IPS-18c (cell line): ENCODE measurements around the gene PRKN.

Experiments used
- H3K4me3 ChIP-seq: 2 replicates; pipeline ENCODE4 v1.7.0; 2013; ENCODE audit warnings: low read depth, mild to moderate bottlenecking, low read length, moderate library complexity; ENCODE audit not compliant: insufficient read depth
- H3K9me3 ChIP-seq: one replicate; pipeline ENCODE4 v1.6.1; 2013; ENCODE audit warnings: mild to moderate bottlenecking, low read length, moderate library complexity; ENCODE audit not compliant: control insufficient read depth, insufficient read depth

PRKN gene

DNA sequence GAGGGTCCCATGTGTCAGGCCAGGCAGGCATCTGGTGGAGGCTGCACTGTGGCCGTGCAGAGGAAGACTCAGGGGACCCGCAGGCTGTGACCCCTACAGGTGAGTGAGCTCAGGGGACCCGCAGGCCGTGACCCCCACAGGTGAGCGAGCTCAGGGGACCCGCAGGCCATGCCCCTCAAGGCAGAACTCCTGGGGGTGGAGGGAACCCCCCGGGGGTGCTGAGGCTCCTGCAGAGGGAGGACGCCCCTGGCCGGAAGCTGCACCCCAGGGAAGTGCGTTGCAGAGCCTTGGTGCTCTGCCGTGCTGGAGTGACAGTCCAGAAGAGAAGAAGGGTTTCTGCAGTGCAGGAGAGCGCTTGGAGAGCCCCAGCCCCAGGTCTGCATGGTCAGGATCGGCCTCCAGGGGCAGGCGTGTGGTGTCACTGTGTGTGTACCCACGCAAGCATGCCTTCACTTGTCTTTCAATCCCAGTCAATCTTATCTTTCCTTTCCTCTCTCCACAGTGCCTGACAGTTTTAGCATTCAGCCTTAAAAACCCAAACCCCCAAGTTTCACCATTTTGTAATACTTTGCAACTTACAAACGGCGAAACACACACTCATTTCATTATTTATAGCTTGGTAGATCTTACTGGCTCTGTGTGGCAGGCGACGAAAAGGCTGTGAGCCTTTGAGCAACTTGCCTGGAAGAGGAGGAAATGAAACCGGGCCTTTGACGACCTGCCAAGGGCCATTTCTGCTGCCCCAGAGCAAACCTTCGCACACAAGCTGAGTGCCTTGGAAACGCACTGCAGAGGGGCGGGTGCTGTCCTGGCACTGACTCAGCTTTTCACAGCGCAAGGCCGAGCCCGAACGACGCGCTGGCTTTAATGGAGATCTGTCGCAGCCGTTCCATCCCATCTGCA, 1352.3 kb downstream of the PRKN start:
- no peak overlapping the region for H3K4me3 ChIP-seq

GRCh38 chr6:161373905-161374451, 1353.6 kb downstream of the PRKN start:
- Histone ChIP-seq H3K4me3 (no peak overlapping the region), H3K9me3 (no peaks in the 10 kb centered on the region)

More for the DNA sequence above, 1352.3 kb downstream of the PRKN start:
- no peaks in the 10 kb centered on the region for H3K9me3 ChIP-seq

DNA sequence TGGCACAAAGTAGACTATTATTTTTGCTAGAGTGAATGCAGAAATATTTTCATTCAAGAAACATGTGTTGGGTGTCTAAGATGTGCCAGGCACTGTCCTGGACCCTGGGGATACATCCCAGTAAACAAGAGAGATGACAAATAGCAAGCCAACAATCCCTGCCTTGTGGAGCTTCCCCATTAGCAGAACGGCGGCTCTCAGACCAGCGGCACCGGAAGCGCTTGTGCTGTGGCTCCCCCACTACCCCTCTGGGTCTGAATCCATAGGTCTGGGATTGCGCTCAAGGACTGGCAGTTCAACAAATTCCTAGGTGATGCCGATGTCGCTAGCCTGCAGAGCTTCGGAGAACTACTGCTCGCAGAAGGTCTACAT, 1355.2 kb downstream of the PRKN start:
- Histone ChIP-seq H3K9me3 (no peaks in the 10 kb centered on the region), H3K4me3 (no peak overlapping the region)

GRCh38 chr6:161370880-161371279, 1356.7 kb downstream of the PRKN start:
- Histone ChIP-seq H3K4me3 (no peak overlapping the region), H3K9me3 (no peaks in the 10 kb centered on the region)

DNA sequence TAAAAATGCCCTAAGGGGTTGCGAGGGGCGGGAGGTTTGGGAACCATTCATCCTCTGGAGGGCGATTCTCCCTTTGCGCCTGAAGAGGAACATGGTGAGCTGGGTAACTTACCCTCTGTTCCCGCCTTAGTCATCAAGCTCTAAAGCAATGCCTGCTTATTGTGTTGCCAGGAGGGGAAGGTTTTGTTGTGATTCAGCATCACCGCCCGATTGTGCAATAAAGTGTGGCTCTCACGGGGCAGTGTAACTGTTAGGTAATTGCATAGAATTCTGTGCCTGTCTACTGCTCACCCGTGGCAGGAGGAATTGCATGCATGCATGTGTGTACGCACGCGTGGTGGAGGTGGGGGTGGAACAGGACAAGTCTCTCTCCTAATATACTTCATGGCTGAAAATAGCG, 1358.2 kb downstream of the PRKN start:
- Histone ChIP-seq H3K9me3 (no peaks in the 10 kb centered on the region), H3K4me3 (no peak overlapping the region)

DNA sequence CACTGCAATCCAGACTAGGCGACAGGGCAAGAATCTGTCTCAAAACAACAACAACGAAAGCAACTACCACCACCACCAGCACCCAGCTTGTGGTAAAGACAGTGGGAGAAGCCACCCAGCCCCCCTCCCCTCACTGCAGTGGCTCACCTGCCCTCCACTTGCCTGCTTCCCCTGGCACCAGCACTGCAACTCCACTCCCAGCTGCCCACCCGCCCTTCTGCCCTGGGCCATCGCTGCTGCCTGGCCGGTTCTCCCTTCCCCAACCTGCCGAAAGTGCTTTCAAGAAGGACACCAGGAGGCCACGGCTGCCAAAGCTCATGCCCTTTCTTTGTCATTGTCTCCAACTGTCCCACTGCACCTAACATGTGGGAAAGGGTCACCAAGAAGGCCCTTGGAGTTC, 1359.1 kb downstream of the PRKN start:
- Histone ChIP-seq H3K9me3 (no peaks in the 10 kb centered on the region), H3K4me3 (no peak overlapping the region)

GRCh38 chr6:161367472-161367871, 1360.1 kb downstream of the PRKN start:
- H3K4me3 ChIP-seq, result no peak overlapping the region
- no peaks in the 10 kb centered on the region for H3K9me3 ChIP-seq

DNA sequence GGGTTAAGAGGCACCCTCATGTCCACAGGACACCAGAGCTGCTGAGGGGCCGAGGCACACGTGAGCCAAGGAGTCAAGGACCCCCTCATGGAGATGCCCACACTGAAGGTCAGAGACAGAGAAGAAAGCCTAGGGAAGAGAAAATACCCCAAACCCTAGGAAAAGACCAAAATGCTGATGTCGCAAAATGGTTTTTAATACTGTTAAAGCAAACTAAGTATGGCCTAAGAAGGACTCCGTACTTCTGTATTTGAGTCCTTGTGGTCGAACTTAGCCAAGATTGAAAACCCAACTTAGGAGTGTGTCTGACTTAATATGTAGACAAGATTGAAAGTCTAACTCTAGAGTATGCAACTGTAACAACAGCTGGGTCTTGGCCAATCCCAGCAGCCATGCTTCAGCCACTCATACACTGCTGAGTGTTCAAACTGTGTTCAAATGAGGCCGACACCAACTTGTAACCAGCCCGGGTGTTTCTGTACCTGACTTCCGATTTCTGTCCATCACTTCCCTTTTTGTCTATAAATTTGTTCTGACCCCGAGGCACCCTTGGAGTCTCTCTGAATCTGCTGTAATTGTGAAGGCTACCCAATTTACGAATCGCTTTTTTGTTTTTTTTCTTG, 1361.2 kb downstream of the PRKN start:
- H3K9me3 ChIP-seq, result no peaks in the 10 kb centered on the region
- H3K4me3 ChIP-seq, result no peak overlapping the region

DNA sequence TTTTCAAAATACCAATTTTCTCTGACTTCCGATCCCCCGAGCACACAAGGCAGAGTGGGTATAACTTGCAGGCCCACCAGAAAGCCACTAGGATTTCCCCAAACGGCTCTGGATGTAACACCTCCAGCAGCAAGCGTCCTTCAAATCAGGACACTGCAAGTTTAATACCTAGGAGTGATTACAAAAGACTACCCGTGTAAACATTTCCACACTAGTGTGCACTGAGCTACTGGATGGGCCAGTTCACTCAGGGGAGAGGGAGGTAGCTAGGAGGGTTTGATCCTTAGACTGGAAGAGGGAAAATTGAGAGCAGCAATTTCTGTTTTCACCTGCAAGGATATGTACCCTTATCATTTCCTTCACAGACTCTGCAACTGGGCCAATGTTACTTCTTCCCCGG, 1361.9 kb downstream of the PRKN start:
- no peak overlapping the region for H3K4me3 ChIP-seq
- no peaks in the 10 kb centered on the region for H3K9me3 ChIP-seq

DNA sequence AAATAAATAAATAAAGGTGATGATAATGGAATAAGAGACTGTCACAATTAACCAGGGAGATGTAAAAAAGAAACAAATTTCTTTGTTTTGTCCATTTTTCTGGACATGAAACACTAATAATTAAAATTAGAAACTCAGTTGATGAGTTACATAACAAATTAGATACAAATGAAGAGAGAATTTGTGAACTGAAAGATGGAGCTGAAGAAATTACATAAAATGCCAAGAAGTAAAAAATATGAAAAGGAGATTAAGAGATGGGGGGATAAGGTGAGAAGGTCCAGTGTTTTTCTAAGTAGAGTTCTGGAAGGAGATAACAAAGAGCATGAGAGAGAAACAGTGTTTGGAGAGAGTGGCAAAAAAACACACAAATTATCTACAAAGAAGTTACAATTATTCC, 1364.3 kb downstream of the PRKN start:
- no peaks in the 10 kb centered on the region for H3K9me3 ChIP-seq
- no peak overlapping the region for H3K4me3 ChIP-seq

DNA sequence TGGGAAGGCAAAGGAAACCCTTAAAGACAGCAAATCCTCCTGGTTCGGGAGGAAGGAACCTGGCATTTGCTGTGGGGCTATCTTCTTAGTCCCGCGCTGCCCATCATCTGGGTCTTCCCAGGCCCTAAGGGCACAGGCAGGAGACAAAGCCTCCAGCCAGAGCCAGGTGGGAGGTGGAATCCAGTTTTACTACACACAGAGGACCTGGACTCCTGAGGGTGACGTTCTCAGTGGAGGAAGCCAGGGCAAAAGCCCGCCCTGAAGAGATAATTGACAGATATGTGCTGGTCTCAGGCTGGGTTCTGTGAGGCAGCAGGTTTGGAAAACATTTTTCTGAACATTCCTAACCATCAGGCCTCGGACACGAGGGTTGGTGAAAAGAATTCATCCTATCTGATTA, 1365.3 kb downstream of the PRKN start:
- Histone ChIP-seq H3K4me3 (no peak overlapping the region), H3K9me3 (no peaks in the 10 kb centered on the region)

- H3K4me3 ChIP-seq, result no peak overlapping the region
- H3K9me3 ChIP-seq, result no peaks in the 10 kb centered on the region
Measured at GRCh38 chr6:161361529-161361928, 1366.0 kb downstream of the PRKN start.

DNA sequence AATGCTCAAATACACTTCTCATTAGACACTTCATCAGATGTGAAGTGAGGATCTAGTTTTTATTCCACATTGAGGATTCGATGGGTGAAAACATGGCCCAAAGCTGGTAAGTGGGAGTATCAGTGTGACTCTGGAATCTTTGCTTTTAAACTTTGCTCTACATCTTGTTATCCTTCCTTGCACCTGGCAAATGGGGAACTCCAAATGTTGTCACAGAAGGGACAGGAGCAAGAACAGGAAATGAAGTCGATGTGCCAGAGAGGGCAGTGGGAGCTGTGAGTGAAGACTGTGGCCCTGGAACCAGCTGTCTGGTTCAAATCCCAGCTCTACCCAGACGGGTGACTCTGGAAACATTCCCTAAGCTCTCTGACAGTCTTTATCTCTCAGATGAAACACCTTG, 1367.0 kb downstream of the PRKN start:
- peaks cover 2% of the 10 kb centered on the region for H3K9me3 ChIP-seq
- no peak overlapping the region for H3K4me3 ChIP-seq

GRCh38 chr6:161359618-161359945, 1368.0 kb downstream of the PRKN start:
- no peak overlapping the region for H3K4me3 ChIP-seq
- H3K9me3 ChIP-seq, result peaks cover 2% of the 10 kb centered on the region

- Histone ChIP-seq H3K9me3 (peaks cover 2% of the 10 kb centered on the region), H3K4me3 (no peak overlapping the region)
Measured at GRCh38 chr6:161356167-161356854, 1371.3 kb downstream of the PRKN start.

GRCh38 chr6:161355696-161356095, 1371.9 kb downstream of the PRKN start:
- H3K4me3 ChIP-seq, result no peak overlapping the region
- H3K9me3 ChIP-seq, result peaks cover 2% of the 10 kb centered on the region

GRCh38 chr6:161354956-161355355, 1372.6 kb downstream of the PRKN start:
- Histone ChIP-seq H3K9me3 (peaks cover 2% of the 10 kb centered on the region), H3K4me3 (no peak overlapping the region)
